Natural killer cell (primary cell): Measurements from ENCODE around the gene HTR2C. TPM values are rescaled to one million over a fixed set of nuclear protein-coding genes. Genes with fewer than 3 reads are reported as not detected.
"Not testable (repeated sequence)": the region's sequence is repeated elsewhere in the genome, so short reads cannot be mapped to it uniquely, and the experiment has no call there.

Experiments
- ATAC-seq, 3 donors: fragments of 150-1000 bp in 2 of 3; fragments of 200-7000 bp in 1 of 3; cut with Tn5 transposase; 1 replicate in 1 of 3; 2 replicates in 2 of 3; pipeline ENCODE4 v1.10.0; 2021; ENCODE audit warnings: mild to moderate bottlenecking in 2 of 3, moderate library complexity in 2 of 3
- DNase-seq, 2 donors: peaks; one replicate each; pipeline versions ENCODE4 v3.0.0 to v3.0.0-alpha.2; 2013 to 2021; ENCODE audit warnings: mixed read lengths in 1 of 2
- H3K27ac ChIP-seq: one replicate; pipeline ENCODE4 v1.5.1; 2013; ENCODE audit warnings: mild to moderate bottlenecking, low read length
- H3K27me3 ChIP-seq: one replicate; pipeline ENCODE4 v1.6.1; 2013; ENCODE audit warnings: low read length; ENCODE audit not compliant: control insufficient read depth, insufficient read depth
- H3K36me3 ChIP-seq: one replicate; pipeline ENCODE4 v1.6.1; 2013; ENCODE audit warnings: low read length; ENCODE audit not compliant: control insufficient read depth, insufficient read depth
- H3K4me1 ChIP-seq: one replicate; pipeline ENCODE4 v1.6.1; 2013; ENCODE audit warnings: low read length; ENCODE audit not compliant: control insufficient read depth, insufficient read depth
- H3K4me3 ChIP-seq: one replicate; pipeline ENCODE4 v1.5.1; 2013; ENCODE audit warnings: low read length
- H3K9me3 ChIP-seq: one replicate; pipeline ENCODE4 v1.6.1; 2013; ENCODE audit warnings: low read length; ENCODE audit not compliant: control insufficient read depth, insufficient read depth
- H3K27ac Mint-ChIP-seq, 2 donors: one replicate each; pipeline ENCODE4 v1.8.0; 2022; ENCODE audit warnings: mild to moderate bottlenecking in 2 of 2, mixed read lengths in 2 of 2, moderate library complexity in 1 of 2
- H3K27me3 Mint-ChIP-seq, 2 donors: one replicate each; pipeline ENCODE4 v1.8.0; 2022; ENCODE audit warnings: low read depth in 2 of 2, mixed read lengths in 2 of 2
- H3K36me3 Mint-ChIP-seq: one replicate; pipeline ENCODE4 v1.8.0; 2022; ENCODE audit warnings: mixed read lengths
- H3K4me1 Mint-ChIP-seq, 2 donors: one replicate each; pipeline ENCODE4 v1.8.0; 2022; ENCODE audit warnings: mixed read lengths in 2 of 2
- H3K4me3 Mint-ChIP-seq: one replicate; pipeline ENCODE4 v1.8.0; 2022; ENCODE audit warnings: mild to moderate bottlenecking, moderate library complexity, mixed read lengths
- H3K9me3 Mint-ChIP-seq, 2 donors: one replicate each; pipeline ENCODE4 v1.8.0; 2022; ENCODE audit warnings: mixed read lengths in 2 of 2
- WGBS: methylation state at CpG from one replicate; pipeline ENCODE4 v1.1.7; 2013; ENCODE audit warnings: missing lambda C conversion rate; ENCODE audit not compliant: insufficient coverage; 5-methylcytosine and 5-hydroxymethylcytosine counted together
- intact Hi-C: fragments of 100-400 bp; cut with micrococcal nuclease; formaldehyde crosslinking; loops from one replicate; pipeline ENCODE4 v1.14.2; 2022
- total RNA-seq, 4 donors: library from RNA; stranded (reverse); fragments of 120-200 nt in 1 of 4; gene quantifications; one replicate each; pipeline versions ENCODE4 v1.2.3 to v1.2.4, GENCODE V29; 2013 to 2022
- TF ChIP-seq, protein P1 (sequence below): fragments of 200-600 bp; IDR thresholded peaks from one replicate; pipeline ENCODE4 v1.8.0; 2022; ENCODE audit warnings: antibody characterized with exemption

HTR2C gene
- total RNA-seq, 3 donors from 2014 or later (not counting 1 experiment from before 2014, with no cell fraction given): not detected

DNA sequence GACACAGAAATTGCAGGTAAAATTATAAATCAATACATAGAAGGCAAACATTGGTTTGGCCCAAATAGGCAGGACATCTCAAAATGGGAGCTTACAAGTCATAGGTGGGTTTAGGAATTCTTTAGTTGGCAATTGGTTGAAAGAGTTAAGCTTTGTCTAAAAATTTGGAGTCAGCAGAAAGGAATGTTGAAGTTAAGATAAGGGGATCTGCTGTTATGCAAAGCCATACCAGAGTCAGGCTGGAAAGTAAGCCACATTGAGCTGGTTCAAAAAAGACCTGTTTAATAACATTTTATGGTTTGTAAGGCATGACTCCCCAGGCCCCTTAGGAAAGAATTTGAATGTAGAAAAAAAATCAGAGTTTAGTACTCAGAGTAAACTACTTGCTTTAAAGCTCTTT lies 341.0 kb downstream of the HTR2C start:
- Histone ChIP-seq H3K36me3 (no peaks in the 10 kb centered on the region), H3K27me3 (no peaks in the 10 kb centered on the region), H3K27ac (no peak overlapping the region), H3K4me3 (no peak overlapping the region), H3K9me3 (no peaks in the 10 kb centered on the region), H3K4me1 (no peaks in the 10 kb centered on the region)
- Mint-ChIP-seq H3K36me3 (no peaks in the 10 kb centered on the region), H3K4me3 (no peak overlapping the region), H3K27me3 (peaks cover 0 to 13% of the 10 kb centered on the region in 2 donors), H3K4me1 (no peaks in the 10 kb centered on the region), H3K27ac (no peak overlapping the region), H3K9me3 (peaks cover 2 to 6% of the 10 kb centered on the region in 2 donors)
- no peak for DNase-seq
- TF ChIP-seq, protein P1, sequence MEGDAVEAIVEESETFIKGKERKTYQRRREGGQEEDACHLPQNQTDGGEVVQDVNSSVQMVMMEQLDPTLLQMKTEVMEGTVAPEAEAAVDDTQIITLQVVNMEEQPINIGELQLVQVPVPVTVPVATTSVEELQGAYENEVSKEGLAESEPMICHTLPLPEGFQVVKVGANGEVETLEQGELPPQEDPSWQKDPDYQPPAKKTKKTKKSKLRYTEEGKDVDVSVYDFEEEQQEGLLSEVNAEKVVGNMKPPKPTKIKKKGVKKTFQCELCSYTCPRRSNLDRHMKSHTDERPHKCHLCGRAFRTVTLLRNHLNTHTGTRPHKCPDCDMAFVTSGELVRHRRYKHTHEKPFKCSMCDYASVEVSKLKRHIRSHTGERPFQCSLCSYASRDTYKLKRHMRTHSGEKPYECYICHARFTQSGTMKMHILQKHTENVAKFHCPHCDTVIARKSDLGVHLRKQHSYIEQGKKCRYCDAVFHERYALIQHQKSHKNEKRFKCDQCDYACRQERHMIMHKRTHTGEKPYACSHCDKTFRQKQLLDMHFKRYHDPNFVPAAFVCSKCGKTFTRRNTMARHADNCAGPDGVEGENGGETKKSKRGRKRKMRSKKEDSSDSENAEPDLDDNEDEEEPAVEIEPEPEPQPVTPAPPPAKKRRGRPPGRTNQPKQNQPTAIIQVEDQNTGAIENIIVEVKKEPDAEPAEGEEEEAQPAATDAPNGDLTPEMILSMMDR: no peak
- intact Hi-C loops: loop anchor here (10.0 kb wide), 1 partner anchor 860 kb away; no protein-coding TSS in a partner anchor
- ATAC-seq: no peak

DNA sequence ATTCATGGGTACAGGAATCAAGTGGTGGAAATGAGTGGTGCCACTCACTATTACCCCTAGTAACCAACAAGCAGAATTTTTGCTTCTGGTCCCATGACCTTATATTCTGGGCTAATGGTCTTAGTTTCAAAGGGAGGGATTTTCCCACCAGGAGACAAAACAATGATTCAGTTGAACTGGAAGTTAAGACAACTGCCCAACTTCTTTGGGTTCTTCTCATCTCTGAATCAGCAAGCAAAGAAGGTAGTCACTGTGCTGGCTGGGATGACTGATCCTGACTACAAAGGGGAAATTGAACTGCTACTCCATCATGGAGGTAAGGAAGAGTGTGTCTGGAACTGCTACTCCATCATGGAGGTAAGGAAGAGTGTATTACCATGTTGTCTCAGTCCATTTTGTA lies 346.3 kb downstream of the HTR2C start:
- Histone ChIP-seq H3K27ac (no peak overlapping the region), H3K4me1 (no peaks in the 10 kb centered on the region), H3K36me3 (no peaks in the 10 kb centered on the region), H3K27me3 (no peaks in the 10 kb centered on the region), H3K9me3 (no peaks in the 10 kb centered on the region), H3K4me3 (no peak overlapping the region)
- Mint-ChIP-seq H3K4me3 (no peak overlapping the region), H3K27me3 (no peaks in the 10 kb centered on the region), H3K9me3 (peaks cover 5 to 8% of the 10 kb centered on the region in 2 donors), H3K36me3 (no peaks in the 10 kb centered on the region), H3K4me1 (no peaks in the 10 kb centered on the region), H3K27ac (no peak overlapping the region)
- ATAC-seq: no peak
- no peak for DNase-seq
- intact Hi-C loops: no loop called here
- TF ChIP-seq, protein P1: no peak

DNA sequence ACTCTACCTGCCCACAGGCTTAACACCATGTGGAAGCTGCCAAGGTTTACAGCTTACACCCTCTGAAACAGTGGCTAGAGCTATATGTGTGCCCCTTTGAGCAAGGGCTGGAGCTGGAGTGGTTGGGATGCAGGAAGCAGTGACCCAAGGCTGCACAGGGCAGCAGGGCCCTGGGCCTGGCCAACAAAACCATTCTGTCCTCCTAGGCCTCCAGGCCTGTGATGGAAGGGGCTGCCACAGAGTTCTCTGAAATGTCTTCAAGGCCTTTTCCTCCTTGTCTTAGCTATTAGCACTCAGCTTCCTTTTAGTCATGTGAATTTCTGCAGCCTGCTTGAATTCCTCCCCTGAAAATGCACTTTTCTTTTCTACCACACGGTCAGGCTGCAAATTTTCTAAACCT lies 348.7 kb downstream of the HTR2C start:
- Histone ChIP-seq H3K27me3 (no peaks in the 10 kb centered on the region), H3K9me3 (no peaks in the 10 kb centered on the region), H3K4me1 (no peaks in the 10 kb centered on the region), H3K36me3 (no peaks in the 10 kb centered on the region), H3K4me3 (no peak overlapping the region), H3K27ac (no peak overlapping the region)
- peaks cover 3 to 8% of the 10 kb centered on the region in 2 donors for H3K9me3 Mint-ChIP-seq
- H3K36me3 Mint-ChIP-seq: no peaks in the 10 kb centered on the region
- no CpG with 5 or more reads among the region's 1 CpG for WGBS
- no peak for ATAC-seq
- intact Hi-C loops: no loop called here
- no peaks in the 10 kb centered on the region for H3K4me1 Mint-ChIP-seq
- TF ChIP-seq, protein P1: no peak
- no peak overlapping the region for H3K4me3 Mint-ChIP-seq
- no peak for DNase-seq
- no peak overlapping the region for H3K27ac Mint-ChIP-seq
- no peaks in the 10 kb centered on the region for H3K27me3 Mint-ChIP-seq

DNA sequence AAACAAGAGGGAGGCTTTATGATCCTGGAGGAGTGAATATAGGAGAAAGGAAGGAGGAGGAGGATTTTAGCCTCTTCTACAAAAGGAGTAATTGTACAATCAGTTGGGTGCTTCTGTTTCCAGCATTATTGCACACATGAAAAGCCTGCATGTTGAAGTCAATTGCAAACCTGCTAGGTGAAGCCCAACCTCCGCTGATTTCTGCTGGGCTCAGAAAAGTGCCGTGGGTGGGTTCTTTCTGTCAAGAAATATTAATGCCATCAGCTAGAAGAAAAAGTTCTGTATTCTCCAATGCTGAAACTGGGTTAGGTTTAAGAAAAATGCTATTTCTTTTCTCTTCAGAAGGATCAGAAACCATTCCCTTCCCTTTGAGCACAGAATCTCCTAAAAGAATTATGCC lies 349.4 kb downstream of the HTR2C start:
- H3K36me3 ChIP-seq, H3K9me3 Mint-ChIP-seq, DNase-seq, intact Hi-C loops, H3K4me1 ChIP-seq, ATAC-seq, H3K4me3 Mint-ChIP-seq, H3K9me3 ChIP-seq, H3K36me3 Mint-ChIP-seq, H3K27me3 Mint-ChIP-seq, H3K4me3 ChIP-seq, H3K4me1 Mint-ChIP-seq, H3K27me3 ChIP-seq, H3K27ac Mint-ChIP-seq, H3K27ac ChIP-seq: not testable (repeated sequence)
- 52% methylated on average over 2 of the region's 2 CpGs for WGBS

DNA sequence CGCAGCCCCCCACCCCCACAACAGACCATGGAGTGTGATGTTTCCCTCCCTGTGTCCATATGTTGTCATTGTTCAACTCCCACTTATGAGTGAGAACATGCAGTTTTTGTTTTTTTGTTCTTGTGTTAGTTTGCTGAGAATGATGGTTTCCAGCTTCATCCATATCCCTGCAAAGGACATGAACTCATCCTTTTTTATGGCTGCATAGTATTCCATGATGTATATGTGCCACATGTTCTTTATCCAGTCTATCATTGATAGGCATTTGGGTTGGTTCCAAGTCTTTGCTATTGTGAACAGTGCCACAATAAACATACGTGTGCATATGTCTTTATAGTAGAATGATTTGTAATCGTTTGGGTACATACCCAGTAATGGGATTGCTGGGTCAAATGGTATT lies 353.2 kb downstream of the HTR2C start:
- H3K4me3 ChIP-seq, H3K36me3 Mint-ChIP-seq, H3K27me3 ChIP-seq, H3K27ac ChIP-seq, H3K4me3 Mint-ChIP-seq, ATAC-seq, intact Hi-C loops, H3K36me3 ChIP-seq, H3K4me1 ChIP-seq, H3K9me3 ChIP-seq, H3K4me1 Mint-ChIP-seq, H3K27me3 Mint-ChIP-seq, DNase-seq, H3K27ac Mint-ChIP-seq: not testable (repeated sequence)
- H3K9me3 Mint-ChIP-seq: peaks cover 3 to 13% of the 10 kb centered on the region in 2 donors
- WGBS: no CpG with 5 or more reads among the region's 3 CpGs
